ENCODE measurements around the gene ZBTB32.

- TF ChIP-seq RFX5 (IDR thresholded peaks at IDR 0.05; ENCODE audit: low read length) (no peak), USF2 (IDR thresholded peaks at IDR 0.05; ENCODE audit: borderline replicate concordance, low read depth, low read length) (no peak), CTCF (IDR thresholded peaks at IDR 0.05) (peak; percentile 98), EP300 (IDR thresholded peaks at IDR 0.05; ENCODE audit: borderline replicate concordance in 1 of 2, low read depth in 1 of 2, low read length in 1 of 2) (no peak), FOXJ3 (CRISPR knock-in tag; IDR thresholded peaks at IDR 0.05) (no peak; the same call in 1 of the 2 replicates), MAX (IDR thresholded peaks at IDR 0.05; ENCODE audit: low read depth) (no peak; the same call in 1 of the 2 replicates), NRF1 (IDR thresholded peaks at IDR 0.05; ENCODE audit: low read depth, low read length) (no peak), REST (IDR thresholded peaks at IDR 0.05; ENCODE audit: low read depth, low read length) (peak; percentile 43; the same call in 1 of the 2 replicates), MXI1 (IDR thresholded peaks at IDR 0.05; ENCODE audit: low read depth, low read length) (peak; percentile 75), RAD21 (IDR thresholded peaks at IDR 0.05; ENCODE audit: low read length) (peak; percentile 74), USF1 (IDR thresholded peaks at IDR 0.05; ENCODE audit: borderline replicate concordance, low read depth) (no peak), POLR2AphosphoS5 (IDR thresholded peaks at IDR 0.05; ENCODE audit: low read depth, low read length) (no peak; the same call in 1 of the 2 replicates), IRF3 (IDR thresholded peaks at IDR 0.05; ENCODE audit: low read depth, low read length) (no peak), TCF12 (IDR thresholded peaks at IDR 0.05) (no peak)
Observed at GRCh38 chr19:35716801-35717664, 12.7 kb downstream of the ZBTB32 start.
